Adrenal gland (tissue), 5 donors: ENCODE measurements around the gene LRCH1.

Source experiments
- POLR2A ChIP-seq, 2 donors: fragments of 450-650 bp; IDR thresholded peaks; one replicate each; pipeline ENCODE4 v1.6.1; 2017; ENCODE audit warnings: antibody characterized with exemption in 2 of 2, mild to moderate bottlenecking in 2 of 2, moderate library complexity in 1 of 2
- TF ChIP-seq, protein P1 (sequence below), 6 experiments: fragments of 450-650 bp in 4 of 6; fragments of 200-600 bp in 2 of 6; sonication (generic) in 1 of 6; IDR thresholded peaks; 1 replicate in 5 of 6; 2 replicates in 1 of 6; pipeline versions ENCODE4 v1.5.1 to v1.8.0; 2016 to 2021; ENCODE audit warnings: antibody characterized with exemption in 6 of 6, mild to moderate bottlenecking in 2 of 6, moderate library complexity in 1 of 6
- donor health status: DM: no; HTN: no; CAD: no.

DNA sequence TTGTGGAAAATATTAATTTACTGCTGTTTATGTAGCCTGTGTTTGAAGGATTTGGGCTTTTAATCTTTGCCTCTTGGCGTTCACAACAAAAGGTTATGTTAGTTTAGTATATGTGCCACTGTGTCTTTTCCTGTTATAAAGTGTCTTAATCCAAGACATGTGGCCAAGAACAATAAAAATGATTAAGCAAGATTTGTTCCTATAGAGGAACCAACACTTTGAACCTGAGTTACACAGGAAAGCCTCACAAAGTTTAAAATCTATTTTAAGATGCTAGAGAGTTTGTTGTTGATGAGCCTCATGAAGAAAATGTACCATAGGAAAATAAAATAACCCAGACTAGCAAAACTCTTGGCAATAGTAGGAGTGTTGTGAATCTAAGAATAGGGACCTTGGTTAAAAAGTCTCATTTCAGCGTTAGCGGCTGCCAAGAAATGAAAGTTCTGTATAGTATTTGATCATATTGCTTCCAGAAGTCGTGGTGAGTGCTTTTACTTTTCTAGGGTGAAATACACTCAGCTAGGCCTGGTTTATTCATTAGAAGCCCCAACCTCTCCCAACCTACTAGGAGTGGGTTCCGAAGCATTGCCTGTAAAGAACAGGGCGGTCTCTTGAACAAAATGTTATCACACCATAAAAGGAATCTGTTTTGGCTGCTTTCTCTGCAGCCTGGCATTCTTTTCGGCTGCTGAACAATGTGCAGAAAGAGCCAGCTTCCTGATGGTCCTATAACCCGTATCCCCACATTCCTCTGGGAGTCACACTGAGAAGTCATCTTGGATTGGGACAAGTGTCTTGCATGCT lies 102.6 kb downstream of the LRCH1 start:
- TF ChIP-seq, protein P1, sequence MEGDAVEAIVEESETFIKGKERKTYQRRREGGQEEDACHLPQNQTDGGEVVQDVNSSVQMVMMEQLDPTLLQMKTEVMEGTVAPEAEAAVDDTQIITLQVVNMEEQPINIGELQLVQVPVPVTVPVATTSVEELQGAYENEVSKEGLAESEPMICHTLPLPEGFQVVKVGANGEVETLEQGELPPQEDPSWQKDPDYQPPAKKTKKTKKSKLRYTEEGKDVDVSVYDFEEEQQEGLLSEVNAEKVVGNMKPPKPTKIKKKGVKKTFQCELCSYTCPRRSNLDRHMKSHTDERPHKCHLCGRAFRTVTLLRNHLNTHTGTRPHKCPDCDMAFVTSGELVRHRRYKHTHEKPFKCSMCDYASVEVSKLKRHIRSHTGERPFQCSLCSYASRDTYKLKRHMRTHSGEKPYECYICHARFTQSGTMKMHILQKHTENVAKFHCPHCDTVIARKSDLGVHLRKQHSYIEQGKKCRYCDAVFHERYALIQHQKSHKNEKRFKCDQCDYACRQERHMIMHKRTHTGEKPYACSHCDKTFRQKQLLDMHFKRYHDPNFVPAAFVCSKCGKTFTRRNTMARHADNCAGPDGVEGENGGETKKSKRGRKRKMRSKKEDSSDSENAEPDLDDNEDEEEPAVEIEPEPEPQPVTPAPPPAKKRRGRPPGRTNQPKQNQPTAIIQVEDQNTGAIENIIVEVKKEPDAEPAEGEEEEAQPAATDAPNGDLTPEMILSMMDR (IDR thresholded peaks at IDR 0.05): no peak
- TF ChIP-seq POLR2A (IDR thresholded peaks at IDR 0.05): no peak
